ENCODE results near the gene NACC2. TPM values are rescaled to one million over a fixed set of nuclear protein-coding genes. Genes with fewer than 3 reads are reported as not detected.

Gene NACC2
- polyA plus RNA-seq, 1 of the 3 experiments (the other 2 are of a cell fraction): 22.1 TPM

- Histone ChIP-seq H3K27ac (ENCODE audit: low read depth in 2 of 2, low read length in 1 of 2) (no peak overlapping the region), H3K4me1 (ENCODE audit: control insufficient read depth in 1 of 2, insufficient read depth in 2 of 2, low read depth in 1 of 2, low read length in 1 of 2) (peaks cover 13 to 25% of the 10 kb centered on the region in 2 experiments; a peak in 2 of 4 replicates), H3K9ac (no peak overlapping the region), H3K9me2 (no peaks in the 10 kb centered on the region), H3K4me2 (no peak overlapping the region), H4K20me1 (ENCODE audit: insufficient read depth) (peaks cover 83% of the 10 kb centered on the region), H3K4me3 (ENCODE audit: low read depth in 2 of 2, low read length in 1 of 2) (no peak overlapping the region), H3F3A (replicated peaks; ENCODE audit: insufficient read depth) (no peaks in the 10 kb centered on the region), H2AFZ (ENCODE audit: low read depth) (no peak overlapping the region), H3K27me3 (ENCODE audit: insufficient read depth) (no peaks in the 10 kb centered on the region), H3K9me3 (no peaks in the 10 kb centered on the region), H3K79me2 (ENCODE audit: insufficient read depth) (peaks cover 81% of the 10 kb centered on the region), H3K36me3 (replicated peaks in 1 of 2; ENCODE audit: control insufficient read depth in 1 of 2, insufficient read depth in 2 of 2, low read length in 1 of 2) (no peaks in the 10 kb centered on the region)
- no peak for TF ChIP-seq GATA2 (CRISPR knock-in tag; IDR thresholded peaks at IDR 0.05)
- no peak for TF ChIP-seq YY1 (IDR thresholded peaks at IDR 0.05; ENCODE audit: low read depth)
- no peak for TF ChIP-seq EZH2phosphoT487 (IDR thresholded peaks at IDR 0.05; ENCODE audit: borderline replicate concordance, low read depth)
- TF ChIP-seq ELF1 (IDR thresholded peaks at IDR 0.05): no peak
- no peak for TF ChIP-seq NFIC (IDR thresholded peaks at IDR 0.05; ENCODE audit: borderline replicate concordance)
- TF ChIP-seq PBX3 (IDR thresholded peaks at IDR 0.05): no peak
- TF ChIP-seq USF2 (IDR thresholded peaks at IDR 0.05; ENCODE audit: borderline replicate concordance, low read depth, low read length): no peak
- no peak for TF ChIP-seq EP300 (IDR thresholded peaks at IDR 0.05; ENCODE audit: borderline replicate concordance in 1 of 2, low read depth in 1 of 2, low read length in 1 of 2)
- TF ChIP-seq CHD2 (IDR thresholded peaks at IDR 0.05; ENCODE audit: low read length, partially characterized antibody): no peak
- TF ChIP-seq FOXM1 (IDR thresholded peaks at IDR 0.05; ENCODE audit: low read depth): no peak
- no peak for TF ChIP-seq ZBTB33 (IDR thresholded peaks at IDR 0.05; ENCODE audit: borderline replicate concordance, low read depth)
- TF ChIP-seq RCOR1 (IDR thresholded peaks at IDR 0.05; ENCODE audit: low read length): no peak
- TF ChIP-seq SIN3A (IDR thresholded peaks at IDR 0.05; ENCODE audit: borderline replicate concordance, low read depth, low read length): no peak
- no peak for TF ChIP-seq CTCF (IDR thresholded peaks at IDR 0.05)
- TF ChIP-seq USF1 (IDR thresholded peaks at IDR 0.05; ENCODE audit: borderline replicate concordance, low read depth): no peak
- WGBS (ENCODE audit: low lambda C conversion rate): 93% methylated on average over 7 of the region's 11 CpGs
- ChIA-PET CTCF (interaction anchor here (1.4 to 1.8 kb wide), 2 partner anchors 72 to 94 kb away, joined by 4 to 5 read pairs; no protein-coding TSS in a partner anchor), POLR2A (no interaction called here)
- peak; percentile 23 for DNase-seq
These were observed 33.7 kb downstream of the NACC2 start for GRCh38 chr9:136061405-136061804.
